ENCODE results near the gene TUBGCP2.

- TF ChIP-seq POLR2A (IDR thresholded peaks at IDR 0.05; ENCODE audit: low read length) (no peak), GATA1 (IDR thresholded peaks at IDR 0.05; ENCODE audit: low read depth, low read length) (no peak)
Observed at GRCh38 chr10:133326223-133326551, 17.5 kb upstream of the TUBGCP2 start.

Data from erythroblast (primary cell).